GM21737 (cell line): ENCODE data around the gene EGF.

ENCODE experiments used
- ATAC-seq: cut with Tn5 transposase; IDR thresholded peaks from one replicate; pipeline ENCODE4 v1.9.1; 2021; ENCODE audit warnings: mild to moderate bottlenecking, moderate library complexity; ENCODE audit not compliant: unreplicated experiment

The EGF gene

DNA sequence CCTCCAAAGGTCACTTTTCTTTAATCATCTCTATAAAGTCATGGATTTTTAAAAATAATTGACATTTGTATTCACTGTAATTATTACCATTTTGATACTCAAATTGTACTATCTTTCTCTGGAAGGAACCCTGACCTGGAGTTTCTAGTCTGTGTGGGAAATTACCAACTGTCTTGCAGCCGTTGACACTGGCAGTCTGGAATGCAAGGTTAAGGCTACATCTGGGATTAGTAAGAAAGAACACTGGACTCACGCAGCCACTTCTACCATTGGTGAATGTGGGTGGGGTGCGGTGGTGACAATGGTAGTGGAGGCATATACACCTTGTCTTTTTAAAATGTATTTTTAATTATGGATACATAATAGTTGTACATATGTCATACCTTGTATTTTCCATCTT lies 40.9 kb downstream of the EGF start:
- no peak for ATAC-seq

DNA sequence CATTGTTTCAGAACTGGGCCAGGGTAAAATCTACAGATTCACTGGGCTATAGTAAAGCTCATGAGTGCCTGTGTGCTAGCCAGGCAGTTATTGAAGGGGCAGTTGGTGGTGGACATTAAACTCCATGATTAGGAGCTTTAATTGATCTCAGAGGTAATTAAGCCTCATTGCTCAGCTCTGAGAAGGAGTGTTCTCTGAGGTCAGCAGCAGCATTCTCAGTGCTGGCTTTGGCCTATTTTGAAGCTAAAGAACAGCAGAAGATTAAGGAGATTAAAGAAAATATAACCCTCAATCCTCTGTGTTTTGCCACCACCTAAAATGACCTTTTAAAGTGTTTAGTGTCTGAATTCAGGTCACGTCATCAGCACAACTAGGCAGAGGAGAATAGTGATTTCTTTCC lies 42.5 kb downstream of the EGF start:
- ATAC-seq: no peak

DNA sequence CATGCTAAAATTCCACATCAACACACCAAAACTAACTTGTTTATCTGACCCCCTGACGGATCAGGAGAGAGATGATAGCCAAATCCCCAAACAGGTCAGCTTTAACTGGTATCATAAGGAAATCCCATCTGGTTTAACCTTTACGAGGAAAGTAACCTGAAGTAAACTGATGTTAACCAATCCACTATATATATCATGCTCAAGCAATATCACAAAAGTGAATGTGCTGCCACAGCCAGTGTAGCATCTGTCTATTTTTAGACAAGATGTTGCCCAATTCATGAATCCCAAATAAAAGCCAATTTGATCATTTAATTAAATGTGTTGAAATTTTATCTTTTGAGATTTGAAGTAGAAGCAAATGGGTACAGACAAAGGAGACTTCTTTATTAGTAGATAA lies 44.5 kb downstream of the EGF start:
- no peak for ATAC-seq

DNA sequence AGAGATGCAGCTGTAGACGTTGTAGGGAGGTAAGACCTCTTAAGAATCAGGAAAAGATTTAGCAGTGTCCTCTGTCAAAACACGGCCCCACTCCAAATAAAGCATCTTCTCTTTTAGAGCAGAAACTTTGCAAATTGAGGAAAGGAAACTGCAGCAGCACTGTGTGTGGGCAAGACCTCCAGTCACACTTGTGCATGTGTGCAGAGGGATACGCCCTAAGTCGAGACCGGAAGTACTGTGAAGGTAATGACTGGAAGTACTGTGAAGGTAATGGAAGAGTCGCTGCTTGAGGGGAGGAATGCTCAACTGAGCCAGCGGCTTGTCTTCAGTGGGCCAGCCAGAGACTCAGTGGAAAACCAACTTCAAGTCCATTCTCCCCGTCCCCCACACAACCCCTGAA lies 46.5 kb downstream of the EGF start:
- ATAC-seq: no peak

DNA sequence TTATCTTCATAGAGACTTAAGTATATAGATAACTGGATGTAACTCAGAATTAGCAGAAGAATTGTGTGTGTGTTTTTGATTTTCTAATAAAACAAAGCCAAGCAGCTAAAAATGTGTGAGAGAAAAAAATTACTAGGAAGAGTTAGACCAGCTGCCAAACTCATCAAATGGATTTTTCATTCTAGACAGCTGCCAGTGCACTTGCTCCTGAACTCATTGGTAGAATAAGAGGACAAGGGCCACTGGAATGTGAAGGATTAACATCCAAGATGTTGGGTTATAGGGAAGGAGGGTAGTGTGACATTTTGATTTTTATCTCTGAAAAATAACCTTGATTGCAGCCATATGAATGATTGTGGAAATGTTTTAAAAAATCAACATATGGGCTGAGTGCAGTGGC lies 49.7 kb downstream of the EGF start:
- ATAC-seq: no peak

DNA sequence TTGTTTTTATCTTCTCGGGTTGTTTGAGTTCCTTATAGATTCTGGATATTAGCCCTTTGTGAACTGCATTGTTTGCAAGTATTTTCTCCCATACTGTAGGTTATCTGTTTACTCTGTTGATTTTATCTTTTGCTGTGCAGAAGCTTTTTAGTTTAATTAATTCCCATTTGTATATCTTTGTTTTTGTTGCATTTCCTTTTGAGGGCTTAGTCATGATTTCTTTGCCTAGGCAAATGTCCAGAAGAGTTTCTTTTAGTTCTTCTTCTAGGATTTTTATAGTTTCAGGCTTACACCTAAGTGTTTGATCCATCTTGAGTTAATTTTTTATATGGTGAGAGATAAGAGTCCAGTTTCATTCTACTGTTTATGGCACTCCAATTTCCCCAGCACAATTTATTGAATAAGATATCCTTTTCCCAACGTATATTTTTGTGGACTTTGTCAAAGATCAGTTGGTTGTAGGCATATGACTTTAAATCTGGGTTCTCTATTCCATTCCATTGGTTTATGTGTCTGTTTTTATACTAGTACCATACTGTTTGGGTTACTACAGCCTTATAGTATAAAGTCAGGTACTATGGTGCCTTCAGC lies 54.3 kb downstream of the EGF start:
- no peak for ATAC-seq

DNA sequence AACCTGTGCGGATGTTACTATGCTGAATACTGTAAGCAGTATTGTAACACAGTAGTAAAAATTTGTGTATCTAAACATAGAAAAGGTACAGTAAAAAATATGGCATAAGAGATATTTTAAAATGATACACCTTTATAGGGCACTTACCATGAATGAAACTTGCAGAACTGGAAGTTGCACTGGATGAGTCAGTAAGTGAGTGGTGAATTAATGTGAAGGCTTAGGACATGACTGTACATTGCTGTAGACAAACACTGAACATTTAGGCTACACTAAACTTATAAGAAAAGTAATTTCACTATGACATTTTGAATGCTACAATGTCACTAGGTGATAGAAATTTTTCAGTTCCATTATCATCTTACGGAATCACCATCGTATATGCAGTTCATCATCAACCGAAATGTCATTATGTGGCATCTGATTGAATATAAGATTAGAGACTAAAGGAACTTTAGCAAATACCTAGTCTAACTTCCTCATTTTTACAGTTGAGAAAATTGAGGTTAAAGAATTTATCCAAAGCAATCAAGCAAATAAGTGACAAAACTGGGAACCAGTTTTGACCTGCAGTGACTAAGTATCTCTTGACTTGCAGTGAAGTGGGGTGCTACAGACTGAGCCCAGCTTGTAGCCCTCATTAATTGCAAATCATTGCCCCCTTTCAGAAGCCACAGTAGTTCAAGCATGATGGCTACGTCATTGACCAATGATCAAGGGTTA lies 55.3 kb downstream of the EGF start:
- ATAC-seq: no peak

DNA sequence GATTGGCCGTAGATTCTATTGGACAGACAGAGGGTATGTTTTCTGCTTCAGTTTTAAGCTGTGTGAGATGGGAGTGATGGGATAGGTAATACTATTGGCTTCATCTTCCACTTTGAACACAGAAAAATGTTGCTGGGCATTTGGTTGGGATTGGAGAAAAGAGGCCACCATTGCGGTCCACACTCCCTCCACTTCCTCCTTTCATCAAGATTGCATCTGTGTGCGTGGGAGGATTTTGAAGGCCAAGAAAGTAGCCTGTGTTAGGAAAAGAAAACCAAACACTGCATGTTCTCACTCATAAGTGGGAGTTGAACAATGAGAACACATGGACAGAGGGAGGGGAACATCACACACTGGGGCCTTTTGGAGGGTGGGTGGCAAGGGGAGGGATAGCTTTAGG lies 56.4 kb downstream of the EGF start:
- ATAC-seq: no peak

DNA sequence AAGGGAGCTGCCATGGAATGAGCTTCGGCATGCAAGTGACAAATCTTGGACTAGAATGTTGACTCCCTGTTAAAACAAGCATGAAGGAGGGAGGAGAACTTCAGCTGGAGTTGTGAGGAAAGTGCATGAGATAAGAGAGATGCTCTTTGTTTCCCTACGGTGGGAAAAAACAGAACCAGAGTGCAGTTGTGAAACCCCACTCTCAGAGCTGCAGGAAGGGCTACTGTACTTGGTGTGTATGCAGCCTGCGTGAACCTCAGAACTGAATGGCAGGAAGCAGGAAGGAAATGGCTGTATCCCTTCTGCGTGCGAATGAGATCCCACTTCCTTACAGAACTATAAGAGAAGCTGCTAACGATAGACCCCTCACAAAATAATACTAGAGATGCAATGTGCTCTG lies 57.2 kb downstream of the EGF start:
- no peak for ATAC-seq

DNA sequence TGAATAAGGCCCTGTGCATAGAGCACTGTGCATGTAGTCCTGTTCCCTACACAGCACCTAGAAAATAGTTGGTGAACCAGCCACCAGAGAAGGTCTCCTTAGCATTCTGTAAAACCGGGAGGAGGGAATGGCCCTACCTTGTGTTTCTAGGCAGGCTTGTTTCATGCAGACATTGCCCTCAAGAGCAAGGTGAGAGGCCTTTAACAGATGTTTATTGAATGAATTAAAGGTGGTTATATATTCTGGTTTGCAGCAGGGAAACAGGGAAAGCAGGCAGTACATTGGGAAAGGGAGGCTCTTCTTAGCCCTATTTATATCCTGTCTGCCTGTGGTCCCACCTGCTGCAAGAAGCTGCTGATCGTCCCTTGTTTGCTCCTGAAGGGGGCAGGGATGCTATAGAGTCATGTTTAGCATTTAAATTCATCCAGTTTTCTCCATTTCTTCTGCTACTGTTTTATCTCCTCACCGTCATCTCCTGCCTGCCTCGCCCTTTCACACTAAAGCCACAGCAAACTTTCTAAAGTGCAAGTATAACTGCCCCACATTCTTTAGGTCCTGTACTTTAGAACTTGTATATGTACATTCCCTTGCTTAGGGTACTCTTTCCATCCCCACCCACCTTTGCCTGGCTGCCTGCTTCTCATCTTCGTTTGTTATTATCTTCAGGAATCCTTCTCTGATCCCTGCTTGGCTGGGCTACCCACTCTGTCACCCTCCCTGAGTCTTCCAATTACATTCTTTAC lies 60.3 kb downstream of the EGF start:
- ATAC-seq: no peak

DNA sequence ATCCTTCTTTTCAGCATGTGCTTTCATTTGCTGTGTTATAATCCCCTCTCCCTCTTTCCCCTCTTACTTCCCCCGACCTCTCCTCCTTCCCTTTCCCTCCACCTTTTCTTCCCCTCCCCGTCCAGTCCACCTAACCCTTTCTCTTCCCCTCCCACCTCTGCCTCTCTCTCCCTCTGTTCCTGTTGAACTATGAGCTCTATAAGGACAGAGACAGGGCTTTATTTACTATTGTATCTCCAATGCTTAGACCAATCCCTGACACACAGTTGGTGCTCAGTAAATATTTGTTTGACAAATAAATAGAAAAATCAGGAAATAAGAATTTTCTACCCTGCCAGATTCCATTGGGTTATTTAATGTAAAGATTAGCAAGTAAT lies 60.8 kb downstream of the EGF start:
- ATAC-seq: no peak

DNA sequence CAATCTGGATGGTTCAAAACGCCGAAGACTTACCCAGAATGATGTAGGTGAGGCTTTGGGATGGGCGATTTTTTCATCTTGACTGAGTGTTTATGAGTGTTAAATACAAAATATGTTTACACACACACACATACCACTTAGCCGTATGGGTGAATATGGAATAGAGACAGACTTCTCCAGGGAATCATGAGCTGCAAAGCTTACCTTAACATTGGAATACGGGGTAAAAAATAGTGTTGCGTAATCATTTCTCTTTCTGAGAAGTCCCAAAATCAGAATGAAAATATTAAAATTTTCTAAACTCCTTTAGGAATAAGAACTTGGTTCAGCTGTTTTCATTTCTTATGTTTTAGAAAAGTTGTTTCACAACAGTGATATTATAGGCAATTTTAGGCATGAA lies 63.5 kb downstream of the EGF start:
- no peak for ATAC-seq

DNA sequence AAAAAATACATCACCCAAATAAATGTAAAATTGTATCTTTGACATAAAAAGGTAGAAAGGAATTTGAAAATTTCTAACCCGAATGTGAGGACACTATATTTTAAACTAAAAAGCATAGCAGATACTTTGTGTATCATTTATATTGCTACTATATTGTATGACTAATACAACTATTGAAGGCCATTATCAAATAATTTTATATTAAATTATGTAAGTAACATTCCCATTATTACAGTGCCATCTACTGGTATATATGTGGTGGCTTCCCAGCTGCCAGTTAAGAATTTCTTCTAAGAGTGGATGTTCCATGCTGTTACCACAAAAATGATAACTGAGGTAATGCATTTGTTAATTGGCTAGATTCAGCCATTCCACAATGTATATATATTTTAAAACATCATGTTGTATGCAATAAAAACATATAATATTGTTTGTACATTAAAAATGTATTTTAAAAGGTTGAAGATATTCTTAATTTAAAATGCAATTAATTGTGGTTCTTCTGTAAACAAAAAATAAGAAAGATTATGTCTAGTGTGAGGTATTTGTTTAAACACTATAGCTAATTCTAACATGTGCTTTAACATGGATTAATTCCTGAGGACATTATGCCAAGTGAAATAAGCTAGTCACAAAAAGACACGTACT lies 65.3 kb downstream of the EGF start:
- ATAC-seq: no peak

DNA sequence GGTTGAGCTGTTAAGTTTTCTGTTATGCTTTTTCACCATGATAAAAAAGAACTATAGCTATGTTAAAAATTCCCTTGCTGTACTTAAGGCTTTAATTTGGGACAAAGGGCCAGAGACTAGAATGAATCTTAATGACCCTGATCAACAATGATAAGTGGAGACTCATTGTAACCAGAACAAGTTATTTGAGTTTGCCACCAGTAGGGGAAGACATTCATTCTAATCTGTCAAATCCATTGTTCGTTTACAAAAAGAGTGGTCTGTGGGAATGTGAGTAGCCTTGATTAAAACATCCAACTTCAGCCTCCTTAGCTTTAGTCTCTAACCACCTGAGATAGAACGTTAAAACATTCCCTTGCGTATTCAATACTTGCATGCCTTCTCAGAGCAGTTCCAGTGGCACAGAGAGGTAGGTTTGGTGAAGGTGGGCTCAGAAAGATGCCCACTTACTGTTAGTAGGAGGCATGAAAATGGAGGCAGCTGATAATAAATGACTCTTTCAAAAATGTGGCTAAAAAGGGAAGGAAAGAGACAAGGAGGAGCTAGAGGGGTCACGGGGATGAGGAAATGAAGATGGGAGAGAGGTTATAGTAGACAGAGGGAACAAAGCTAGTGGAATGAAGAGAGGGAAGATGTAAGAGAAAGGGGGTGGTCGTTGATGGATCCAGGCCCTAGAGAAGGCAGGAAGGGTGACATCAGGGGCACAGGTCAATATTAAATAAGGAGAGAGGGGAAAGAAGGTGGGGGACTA lies 66.2 kb downstream of the EGF start:
- no peak for ATAC-seq

DNA sequence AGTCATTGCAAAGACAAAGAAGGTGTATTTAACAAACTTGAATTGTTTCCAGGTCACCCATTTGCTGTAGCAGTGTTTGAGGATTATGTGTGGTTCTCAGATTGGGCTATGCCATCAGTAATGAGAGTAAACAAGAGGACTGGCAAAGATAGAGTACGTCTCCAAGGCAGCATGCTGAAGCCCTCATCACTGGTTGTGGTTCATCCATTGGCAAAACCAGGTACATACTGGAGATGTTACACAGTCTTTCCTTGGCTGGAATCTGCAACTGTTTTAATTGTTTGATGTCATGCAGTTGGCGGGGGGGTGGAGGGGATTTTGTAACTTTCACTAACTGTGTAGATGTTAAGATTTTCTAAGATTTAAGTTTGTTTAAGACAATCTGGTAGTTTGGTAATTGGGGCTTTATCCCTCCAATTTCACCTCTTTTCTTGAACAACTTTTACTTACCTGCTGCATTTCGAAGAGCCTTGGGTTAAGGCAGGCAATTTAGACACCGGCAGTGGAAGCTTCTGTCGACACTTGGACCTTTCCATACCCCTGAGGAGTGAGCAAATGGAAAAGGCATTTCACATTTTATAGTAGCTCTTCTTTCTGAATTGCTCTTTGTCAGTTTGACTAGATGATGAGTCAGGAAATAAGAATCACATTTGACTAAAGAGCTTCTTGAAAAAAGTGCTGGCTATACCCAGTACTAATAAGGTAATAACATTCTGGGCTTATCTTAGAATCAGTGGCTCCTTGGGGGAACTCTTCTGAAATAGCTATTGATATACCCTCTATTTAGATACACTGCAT lies 67.4 kb downstream of the EGF start:
- no peak for ATAC-seq

DNA sequence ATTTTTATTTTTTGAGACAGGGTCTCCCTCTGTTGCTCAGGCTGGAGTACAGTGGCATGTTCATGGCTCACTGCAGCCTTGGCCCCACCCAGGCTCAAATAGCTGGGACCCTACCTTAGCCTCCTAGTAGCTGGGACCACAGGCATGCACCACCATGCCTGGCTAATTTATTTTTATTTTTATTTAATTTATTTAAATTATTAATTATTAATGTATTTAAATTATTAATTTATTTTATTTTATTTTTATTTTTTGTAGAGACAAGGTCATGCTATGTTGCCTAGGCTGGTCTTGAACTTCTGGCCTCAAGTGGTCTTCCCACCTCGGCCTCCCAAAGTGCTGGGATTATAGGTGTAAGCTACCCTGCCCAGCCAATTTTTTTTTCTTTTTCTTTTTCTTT lies 69.3 kb downstream of the EGF start:
- no peak for ATAC-seq

DNA sequence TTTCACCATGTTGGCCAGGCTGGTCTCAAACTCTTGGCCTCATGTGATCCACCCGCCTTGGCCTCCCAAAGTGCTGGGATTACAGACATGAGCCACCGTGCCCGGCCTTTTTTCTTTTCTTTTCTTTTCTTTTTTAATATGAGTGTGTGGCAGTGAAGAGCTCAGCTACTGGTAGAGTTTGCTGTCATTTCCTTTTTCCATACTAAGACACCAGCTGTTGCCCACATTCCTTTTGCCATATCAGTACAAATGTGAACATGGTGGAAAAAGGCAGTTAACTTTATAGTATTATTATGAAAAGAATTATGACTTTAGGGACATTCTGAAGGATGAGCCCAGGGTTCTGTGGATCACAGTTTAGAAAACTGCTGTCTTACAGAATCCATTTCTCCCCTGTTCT lies 69.8 kb downstream of the EGF start:
- no peak for ATAC-seq

DNA sequence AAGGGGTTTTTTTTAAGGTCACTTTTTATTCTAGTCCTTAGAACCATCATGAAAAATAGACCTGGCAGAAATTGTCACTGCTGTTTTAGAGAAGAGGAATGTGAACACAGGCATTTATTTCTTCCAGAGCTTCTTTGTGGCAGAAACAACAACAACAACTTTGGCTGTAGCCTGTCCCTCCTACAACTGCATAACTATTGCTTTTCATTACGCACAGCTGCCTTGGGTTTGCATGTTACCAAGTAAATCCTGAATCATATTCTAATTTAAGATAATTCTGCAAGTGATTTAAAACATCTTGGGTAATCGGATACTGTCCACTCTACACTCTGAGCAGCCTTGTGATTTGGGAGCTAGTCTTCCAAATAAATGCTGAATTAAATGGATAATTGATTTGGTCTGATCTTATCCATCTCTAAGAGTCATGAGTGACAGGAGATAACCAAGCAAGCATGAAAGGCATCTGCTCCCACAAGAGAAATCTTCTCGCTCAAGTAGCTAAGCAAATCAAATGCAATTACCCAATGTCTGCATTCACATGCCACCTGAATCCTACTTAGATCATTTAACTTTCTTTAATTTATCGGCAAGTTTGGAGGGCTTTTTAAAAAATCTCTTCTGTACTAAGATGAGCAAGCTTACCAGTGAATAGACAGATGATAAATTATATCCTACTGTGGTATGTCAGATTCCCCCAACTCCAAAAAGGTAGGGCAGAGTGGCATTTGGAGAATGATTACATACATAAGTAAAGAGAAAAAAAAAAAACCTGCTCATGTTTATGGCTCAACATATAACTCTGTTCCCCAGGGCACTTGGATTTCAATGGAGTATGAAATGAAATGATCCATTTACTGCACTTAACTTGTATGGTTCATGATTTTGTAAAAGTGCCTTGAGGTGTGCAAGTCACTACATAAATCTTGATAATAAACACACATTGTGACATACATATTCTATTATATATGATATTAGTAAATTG lies 73.6 kb downstream of the EGF start:
- ATAC-seq: no peak

DNA sequence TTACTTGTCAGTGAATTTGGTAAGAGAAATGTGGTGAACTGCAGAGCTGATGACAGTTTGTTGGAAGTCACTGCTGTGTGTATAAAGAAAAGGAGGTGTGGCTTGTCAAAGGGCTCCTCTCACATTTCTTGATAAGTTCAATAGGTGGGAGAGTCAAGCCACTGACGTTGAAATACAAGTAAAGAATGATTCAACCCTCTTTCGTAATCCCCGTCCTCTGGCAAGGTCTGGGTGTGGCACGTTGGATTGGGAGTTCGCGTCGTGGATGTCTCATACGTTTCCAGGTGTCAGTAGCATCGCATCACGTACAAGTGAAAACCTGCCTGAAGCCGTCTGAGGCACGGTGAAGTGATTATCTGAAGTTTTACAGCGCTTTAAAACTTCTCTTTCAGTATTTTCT lies 76.4 kb downstream of the EGF start:
- no peak for ATAC-seq
